Tibial nerve (tissue), 4 donors: ENCODE results near the gene SMARCC1. TPM values are rescaled to one million over a fixed set of nuclear protein-coding genes. Genes with fewer than 3 reads are reported as not detected.
A peak's percentile ranks its signal among the peaks of the same experiment; 100 is the strongest.

Experiments used
- DNase-seq, 2 donors: peaks; one replicate each; pipeline ENCODE4 v3.0.0-alpha.2; 2019; ENCODE audit warnings: low spot score in 2 of 2
- H3K27ac ChIP-seq, 4 donors: fragments of 200-600 bp; sonication (generic) in 3 of 4; one replicate each; pipeline ENCODE4 v1.5.1; 2017 to 2019; ENCODE audit warnings: mild to moderate bottlenecking in 1 of 4
- H3K27me3 ChIP-seq, 2 donors: fragments of 200-600 bp; sonication (generic) in 1 of 2; one replicate each; pipeline versions ENCODE4 v1.5.1 to v1.6.0; 2017 to 2019
- H3K36me3 ChIP-seq, 3 donors: fragments of 200-600 bp; sonication (generic); one replicate each; pipeline ENCODE4 v1.5.1; 2018 to 2019
- H3K4me1 ChIP-seq, 4 donors: fragments of 200-600 bp; sonication (generic) in 3 of 4; one replicate each; pipeline ENCODE4 v1.5.1; 2017 to 2019
- H3K4me3 ChIP-seq, 4 donors: fragments of 200-600 bp; sonication (generic) in 3 of 4; one replicate each; pipeline ENCODE4 v1.5.1; 2017 to 2019; ENCODE audit warnings: mild to moderate bottlenecking in 1 of 4, moderate library complexity in 1 of 4
- H3K9me3 ChIP-seq, 4 donors: fragments of 200-600 bp; sonication (generic) in 3 of 4; one replicate each; pipeline ENCODE4 v1.5.1; 2017 to 2019
- CTCF ChIP-seq, 5 experiments: fragments of 200-600 bp in 3 of 5; fragments of 450-650 bp in 2 of 5; sonication (generic) in 3 of 5; IDR thresholded peaks; one replicate each; pipeline ENCODE4 v1.5.1; 2016 to 2019; ENCODE audit warnings: antibody characterized with exemption in 5 of 5, mild to moderate bottlenecking in 3 of 5, moderate library complexity in 2 of 5
- EP300 ChIP-seq, 2 donors: sonication (generic); formaldehyde crosslinking; IDR thresholded peaks; one replicate each; pipeline ENCODE4 v1.6.1; 2017; ENCODE audit warnings: antibody characterized with exemption in 2 of 2, mild to moderate bottlenecking in 1 of 2
- POLR2A ChIP-seq, 2 donors: fragments of 450-650 bp; IDR thresholded peaks; one replicate each; pipeline ENCODE4 v1.6.1; 2017; ENCODE audit warnings: antibody characterized with exemption in 2 of 2, mild to moderate bottlenecking in 2 of 2, moderate library complexity in 2 of 2
- WGBS, 2 donors: methylation state at CpG; one replicate each; pipeline ENCODE4 v1.1.5; 2018; 5-methylcytosine and 5-hydroxymethylcytosine counted together
- total RNA-seq, 4 donors: library from RNA; depleted of rRNA; stranded (reverse); fragments of >200 nt; gene quantifications; one replicate each; pipeline ENCODE4 v1.1.0, GENCODE V29; 2016

Gene SMARCC1
- total RNA-seq, 4 donors from 2014 or later: 27.8 to 37.4 (median 36.1) TPM

GRCh38 chr3:47614788-47615187 lies 166.9 kb downstream of the SMARCC1 start:
- Histone ChIP-seq H3K27ac (no peak overlapping the region), H3K4me3 (no peak overlapping the region)

GRCh38 chr3:47613722-47614121 lies 168.0 kb downstream of the SMARCC1 start:
- H3K27ac ChIP-seq: no peak overlapping the region
- 55 to 70% methylated on average over 4 of the region's 4 CpGs for WGBS, 2 donors
- H3K36me3 ChIP-seq: peaks cover 0 to 70% (median 7%) of the 10 kb centered on the region in 3 donors
- H3K4me3 ChIP-seq: no peak overlapping the region
- H3K27me3 ChIP-seq: no peaks in the 10 kb centered on the region
- TF ChIP-seq EP300 (IDR thresholded peaks at IDR 0.05): no peak
- no peak for TF ChIP-seq POLR2A (IDR thresholded peaks at IDR 0.05)
- no peak for TF ChIP-seq CTCF (IDR thresholded peaks at IDR 0.05)
- H3K4me1 ChIP-seq: peaks cover 0 to 10% (median 0%) of the 10 kb centered on the region in 4 donors
- no peak for DNase-seq
- H3K9me3 ChIP-seq: no peaks in the 10 kb centered on the region

More at GRCh38 chr3:47614788-47615187, 166.9 kb downstream of the SMARCC1 start:
- H3K9me3 ChIP-seq: no peaks in the 10 kb centered on the region
- no peaks in the 10 kb centered on the region for H3K27me3 ChIP-seq
- DNase-seq: no peak
- no peak for TF ChIP-seq CTCF (IDR thresholded peaks at IDR 0.05)
- no peak for TF ChIP-seq EP300 (IDR thresholded peaks at IDR 0.05)
- no peak for TF ChIP-seq POLR2A (IDR thresholded peaks at IDR 0.05)
- 83 to 87% methylated on average over 2 of the region's 2 CpGs for WGBS, 2 donors
- H3K36me3 ChIP-seq: peaks cover 0 to 70% (median 10%) of the 10 kb centered on the region in 3 donors
- peaks cover 0 to 10% (median 0%) of the 10 kb centered on the region in 4 donors for H3K4me1 ChIP-seq

- 93 to 98% methylated on average over 2 of the region's 2 CpGs for WGBS, 2 donors
- peaks cover 0 to 10% (median 0%) of the 10 kb centered on the region in 4 donors for H3K4me1 ChIP-seq
- no peak overlapping the region for H3K27ac ChIP-seq
- no peak for DNase-seq
- no peak overlapping the region for H3K4me3 ChIP-seq
- no peaks in the 10 kb centered on the region for H3K9me3 ChIP-seq
- no peaks in the 10 kb centered on the region for H3K27me3 ChIP-seq
- TF ChIP-seq EP300 (IDR thresholded peaks at IDR 0.05) (no peak), CTCF (IDR thresholded peaks at IDR 0.05) (no peak), POLR2A (IDR thresholded peaks at IDR 0.05) (no peak)
- peaks cover 0 to 70% (median 7%) of the 10 kb centered on the region in 3 donors for H3K36me3 ChIP-seq
Measured at GRCh38 chr3:47612879-47613278, 168.8 kb downstream of the SMARCC1 start.

GRCh38 chr3:47612178-47612577 lies 169.5 kb downstream of the SMARCC1 start:
- peaks cover 0 to 10% (median 0%) of the 10 kb centered on the region in 4 donors for H3K4me1 ChIP-seq
- H3K27ac ChIP-seq: peak overlapping the region in 1 of 4 donors; percentile 34
- peaks cover 0 to 69% (median 7%) of the 10 kb centered on the region in 3 donors for H3K36me3 ChIP-seq
- TF ChIP-seq EP300 (IDR thresholded peaks at IDR 0.05): no peak
- no peak for TF ChIP-seq POLR2A (IDR thresholded peaks at IDR 0.05)
- no peak for TF ChIP-seq CTCF (IDR thresholded peaks at IDR 0.05)
- H3K9me3 ChIP-seq: no peaks in the 10 kb centered on the region
- no peak for DNase-seq
- H3K27me3 ChIP-seq: no peaks in the 10 kb centered on the region
- no peak overlapping the region for H3K4me3 ChIP-seq

- Histone ChIP-seq H3K9me3 (no peaks in the 10 kb centered on the region), H3K27ac (no peak overlapping the region), H3K4me3 (no peak overlapping the region), H3K27me3 (no peaks in the 10 kb centered on the region), H3K36me3 (peaks cover 0 to 69% (median 8%) of the 10 kb centered on the region in 3 donors), H3K4me1 (peaks cover 0 to 10% (median 0%) of the 10 kb centered on the region in 4 donors)
- DNase-seq: no peak
- TF ChIP-seq EP300 (IDR thresholded peaks at IDR 0.05): no peak
- TF ChIP-seq CTCF (IDR thresholded peaks at IDR 0.05): no peak
- TF ChIP-seq POLR2A (IDR thresholded peaks at IDR 0.05): no peak
- 54 to 60% methylated on average over 2 of the region's 2 CpGs for WGBS, 2 donors
Measured at GRCh38 chr3:47611576-47611975, 170.1 kb downstream of the SMARCC1 start.
